NOMO-1 treated with dmso at 0.1 percent for 144 hours (cell line): ENCODE measurements around the gene RAP1GAP.

ENCODE experiments used
- DNase-seq: peaks from one replicate; lab custom pipeline; 2025; ENCODE audit not compliant: unreplicated experiment; lab: John Stamatoyannopoulos, UW

RAP1GAP gene

GRCh38 chr1:21596174-21596573 is 73.0 kb downstream of the RAP1GAP start:
- DNase-seq = no peak

- no peak for DNase-seq
Measured at GRCh38 chr1:21594935-21595897, 73.9 kb downstream of the RAP1GAP start.

- no peak for DNase-seq
Measured at GRCh38 chr1:21594501-21594900, 74.7 kb downstream of the RAP1GAP start.

- DNase-seq = no peak
Measured at GRCh38 chr1:21593231-21593630, 75.9 kb downstream of the RAP1GAP start.

- DNase-seq = no peak
Measured at GRCh38 chr1:21592086-21592865, 76.9 kb downstream of the RAP1GAP start.

- DNase-seq = no peak
Measured at GRCh38 chr1:21590934-21591333, 78.2 kb downstream of the RAP1GAP start.

- peak; percentile 54 for DNase-seq
Measured at GRCh38 chr1:21590126-21590880, 78.9 kb downstream of the RAP1GAP start.

GRCh38 chr1:21589618-21590017 is 79.5 kb downstream of the RAP1GAP start:
- no peak for DNase-seq

GRCh38 chr1:21587602-21587953 is 81.6 kb downstream of the RAP1GAP start:
- DNase-seq = no peak

- DNase-seq = no peak
Measured at GRCh38 chr1:21586846-21587601, 82.1 kb downstream of the RAP1GAP start.

GRCh38 chr1:21586222-21586621 is 82.9 kb downstream of the RAP1GAP start:
- no peak for DNase-seq

- no peak for DNase-seq
Measured at GRCh38 chr1:21585037-21585436, 84.1 kb downstream of the RAP1GAP start.

- no peak for DNase-seq
Measured at GRCh38 chr1:21584096-21584495, 85.1 kb downstream of the RAP1GAP start.

GRCh38 chr1:21579791-21580190 is 89.4 kb downstream of the RAP1GAP start:
- DNase-seq = no peak

GRCh38 chr1:21577933-21578332 is 91.2 kb downstream of the RAP1GAP start:
- no peak for DNase-seq

- DNase-seq = no peak
Measured at GRCh38 chr1:21577324-21577723, 91.8 kb downstream of the RAP1GAP start.

- DNase-seq = no peak
Measured at GRCh38 chr1:21576798-21577187, 92.4 kb downstream of the RAP1GAP start.

GRCh38 chr1:21576031-21576797 is 92.9 kb downstream of the RAP1GAP start:
- DNase-seq = no peak

GRCh38 chr1:21575351-21575942 is 93.7 kb downstream of the RAP1GAP start:
- no peak for DNase-seq
